GM12878 (cell line): ENCODE results near the gene PDE9A. TPM values are rescaled to one million over a fixed set of nuclear protein-coding genes. Genes with fewer than 3 reads are reported as not detected.

Source experiments
- ATAC-seq: fragments of 200-7000 bp; cut with Tn5 transposase; 3 replicates; pipeline ENCODE4 v1.9.1; 2020; ENCODE audit warnings: mild to moderate bottlenecking, moderate library complexity
- BruUV-seq: library from RNA; stranded (reverse); fragments of 400-500 nt; replicated peaks from 2 replicates; lab custom pipeline; 2021; lab: Mats Ljungman, UMichigan
- CTCF ChIA-PET: fragments of 300-600 bp; sonication (Branson Sonifier 250); formaldehyde crosslinking; extraction: SDS; loops from one replicate; lab custom pipeline; 2021; ENCODE audit warnings: inconsistent platforms; lab: Yijun Ruan, JAX
- POLR2A ChIA-PET: fragments of 350-600 bp; formaldehyde crosslinking; extraction: SDS; loops from one replicate; lab custom pipeline; 2021; ENCODE audit warnings: inconsistent platforms; lab: Charles Lee
- RAD21 ChIA-PET: fragments of 300-600 bp; sonication (Branson Sonifier 250); formaldehyde crosslinking; loops from one replicate; lab custom pipeline; 2023; ENCODE audit warnings: antibody characterized with exemption; ENCODE audit not compliant: unreplicated experiment; lab: Charles Lee
- SMC1A ChIA-PET: fragments of 300-600 bp; sonication (Branson Sonifier 250); formaldehyde crosslinking; loops from one replicate; lab custom pipeline; 2023; ENCODE audit not compliant: unreplicated experiment, uncharacterized antibody; lab: Charles Lee
- DNase-seq: peaks from one replicate; pipeline ENCODE4 v3.0.0-alpha.2; 2011; ENCODE audit warnings: low read depth, low spot score
- FAIRE-seq: peaks from 3 replicates; lab custom pipeline; 2011; peaks lifted over from hg19 to GRCh38; lab: Jason Lieb, UNC
- H2AFZ ChIP-seq: 2 replicates; pipeline ENCODE4 v1.6.0; 2011; ENCODE audit warnings: low read depth, low read length, control low read depth; ENCODE audit not compliant: control insufficient read depth
- H3K27ac ChIP-seq: 2 replicates; pipeline ENCODE4 v1.5.1; 2011; ENCODE audit warnings: control low read depth; ENCODE audit not compliant: control insufficient read depth, insufficient read depth
- H3K27me3 ChIP-seq, 2 experiments: replicated peaks in 1 of 2; 2 replicates each; pipeline versions ENCODE4 v1.6.0 to v1.6.1; 2011; ENCODE audit warnings: low read length in 1 of 2; ENCODE audit not compliant: control insufficient read depth in 2 of 2, insufficient read depth in 2 of 2
- H3K36me3 ChIP-seq, 2 experiments: 2 replicates each; pipeline ENCODE4 v1.5.1; 2011; ENCODE audit warnings: low read length in 1 of 2; ENCODE audit not compliant: control insufficient read depth in 2 of 2, insufficient read depth in 2 of 2
- H3K4me1 ChIP-seq: 2 replicates; pipeline ENCODE4 v1.6.1; 2011; ENCODE audit warnings: mild to moderate bottlenecking, low read length, moderate library complexity, mixed read lengths; ENCODE audit not compliant: control insufficient read depth, insufficient read depth
- H3K4me2 ChIP-seq: 2 replicates; pipeline ENCODE4 v1.6.0; 2011; ENCODE audit warnings: control low read depth; ENCODE audit not compliant: control insufficient read depth, insufficient read depth
- H3K4me3 ChIP-seq: fragments of 200-600 bp; sonication (generic); 2 replicates; pipeline ENCODE4 v1.5.1; 2016
- H3K79me2 ChIP-seq: 2 replicates; pipeline ENCODE4 v1.6.0; 2011; ENCODE audit warnings: low read length; ENCODE audit not compliant: control insufficient read depth, insufficient read depth
- H3K9ac ChIP-seq: 2 replicates; pipeline ENCODE4 v1.8.0; 2011; ENCODE audit warnings: low read length, control low read depth, mixed read lengths; ENCODE audit not compliant: control insufficient read depth, insufficient read depth
- H3K9me3 ChIP-seq: replicated peaks from 3 replicates; pipeline ENCODE4 v1.5.1; 2011; ENCODE audit warnings: mild to moderate bottlenecking, low read length; ENCODE audit not compliant: control insufficient read depth, insufficient read depth
- H4K20me1 ChIP-seq: 2 replicates; pipeline ENCODE4 v1.6.0; 2011; ENCODE audit not compliant: control insufficient read depth, insufficient read depth
- FOXK2 ChIP-seq: fragments of 450-650 bp; IDR thresholded peaks from 2 replicates; pipeline ENCODE4 v1.6.1; 2017; ENCODE audit warnings: mild to moderate bottlenecking, moderate library complexity
- MTA3 ChIP-seq: IDR thresholded peaks from 2 replicates; pipeline ENCODE4 v1.6.1; 2012; ENCODE audit warnings: low read length, inconsistent platforms, borderline replicate concordance
- POU2F2 ChIP-seq: IDR thresholded peaks from 3 replicates; pipeline ENCODE4 v1.6.1; 2011; ENCODE audit warnings: low read depth, mild to moderate bottlenecking, low read length, borderline replicate concordance
- RCOR1 ChIP-seq: conservative IDR thresholded peaks from 2 replicates; pipeline ENCODE4 v1.6.1; 2012; ENCODE audit warnings: low read depth, low read length, improper control_type of control experiment
- RELA ChIP-seq: fragments of 450-650 bp; IDR thresholded peaks from 2 replicates; pipeline ENCODE4 v1.8.0; 2014; ENCODE audit warnings: borderline replicate concordance; ENCODE audit not compliant: partially characterized antibody
- TCF12 ChIP-seq: IDR thresholded peaks from 2 replicates; pipeline ENCODE4 v1.6.1; 2011; ENCODE audit warnings: low read depth, mild to moderate bottlenecking, low read length
- WGBS: methylation state at CpG from one replicate; pipeline ENCODE4 v1.1.6; 2016; ENCODE audit warnings: low lambda C conversion rate; ENCODE audit not compliant: insufficient replicate concordance, insufficient coverage; ENCODE audit errors: missing lambda C conversion rate; 5-methylcytosine and 5-hydroxymethylcytosine counted together
- in situ Hi-C: fragments of 300-500 bp; cut with MboI; formaldehyde crosslinking; loops from 9 replicates; pipeline ENCODE4 v1.14.3; 2018; ENCODE audit warnings: mixed read lengths
- intact Hi-C: fragments of 100-400 bp; cut with micrococcal nuclease; formaldehyde crosslinking; loops from one replicate; pipeline ENCODE4 v1.14.2; 2022; ENCODE audit not compliant: unreplicated experiment
- polyA plus RNA-seq, 11 experiments: library from polyadenylated mRNA; depleted of rRNA in 4 of 11; unstranded in 6 of 11; stranded (reverse) in 5 of 11; fragments of >200 nt; fragmentation: Nextera tagmentation in 4 of 11; fragmentation: Illumina TruSeq in 1 of 11; extraction: Ambion mirVana in 4 of 11; extraction: Trizol in 1 of 11; gene quantifications; 1 replicate in 1 of 11; 2 replicates in 10 of 11; pipeline versions ENCODE4 v1.2.1 to v1.2.3, GENCODE V29; 2011 to 2016; ENCODE audit warnings: inconsistent platforms in 2 of 11, missing spikeins in 2 of 11, low read depth in 1 of 11
- total RNA-seq, 4 experiments: library from RNA; depleted of rRNA in 3 of 4; stranded (reverse); fragments of >200 nt in 3 of 4; fragmentation: Illumina TruSeq in 1 of 4; extraction: Trizol in 1 of 4; gene quantifications; 2 replicates each; pipeline versions ENCODE4 v1.2.1 to v1.2.3, GENCODE V29; 2013 to 2021
- TF ChIP-seq, protein P1 (sequence below): fragments of 450-650 bp; IDR thresholded peaks from 2 replicates; pipeline ENCODE4 v1.6.1; 2017; ENCODE audit warnings: borderline replicate concordance

The PDE9A gene
- total and polyA plus RNA-seq, 10 of the 15 experiments (the other 5 are each of a cell fraction or from before 2014, with no cell fraction given) = 0.08 to 0.45 (median 0.20) TPM; not detected in 1

DNA sequence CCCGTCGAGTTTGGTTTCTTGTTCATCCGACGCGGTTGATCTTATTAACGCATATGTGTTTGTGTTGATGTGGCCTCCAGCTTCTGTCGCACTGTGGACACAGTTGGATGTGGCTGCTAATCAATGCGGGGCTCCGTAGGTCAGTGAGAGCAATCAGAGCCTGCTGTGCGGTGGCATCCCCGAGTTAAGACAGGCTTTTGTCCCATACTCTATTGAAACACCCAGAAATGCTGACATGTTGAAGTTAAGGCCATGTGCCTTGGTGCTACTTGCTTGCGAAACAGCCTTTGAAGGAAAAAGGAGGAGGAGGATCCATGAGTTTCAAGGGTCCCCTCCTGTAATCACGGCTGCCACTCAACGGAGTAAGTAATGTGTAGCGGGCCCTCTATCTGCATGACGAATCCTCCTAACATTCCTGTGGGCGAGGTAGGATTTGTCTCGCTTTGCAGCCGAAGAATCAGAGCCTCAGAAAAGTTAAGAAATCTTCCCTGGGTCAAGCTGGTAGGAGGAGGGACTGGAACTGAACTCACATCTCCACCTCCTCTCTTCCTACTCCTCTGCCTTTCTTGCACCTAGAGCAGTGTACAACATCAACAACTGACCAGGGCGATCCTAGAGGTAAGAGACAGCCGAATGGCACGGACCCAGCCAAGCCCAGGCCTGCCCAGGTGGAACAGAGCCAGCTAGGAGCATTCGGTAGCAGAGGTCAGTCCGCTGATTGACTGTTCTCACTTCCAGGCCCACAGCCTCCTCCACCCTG is 19.5 kb downstream of the PDE9A start:
- TF ChIP-seq TCF12 (no peak), RCOR1 (no peak), FOXK2 (no peak), RELA (no peak), POU2F2 (no peak), MTA3 (no peak)
- TF ChIP-seq, protein P1, sequence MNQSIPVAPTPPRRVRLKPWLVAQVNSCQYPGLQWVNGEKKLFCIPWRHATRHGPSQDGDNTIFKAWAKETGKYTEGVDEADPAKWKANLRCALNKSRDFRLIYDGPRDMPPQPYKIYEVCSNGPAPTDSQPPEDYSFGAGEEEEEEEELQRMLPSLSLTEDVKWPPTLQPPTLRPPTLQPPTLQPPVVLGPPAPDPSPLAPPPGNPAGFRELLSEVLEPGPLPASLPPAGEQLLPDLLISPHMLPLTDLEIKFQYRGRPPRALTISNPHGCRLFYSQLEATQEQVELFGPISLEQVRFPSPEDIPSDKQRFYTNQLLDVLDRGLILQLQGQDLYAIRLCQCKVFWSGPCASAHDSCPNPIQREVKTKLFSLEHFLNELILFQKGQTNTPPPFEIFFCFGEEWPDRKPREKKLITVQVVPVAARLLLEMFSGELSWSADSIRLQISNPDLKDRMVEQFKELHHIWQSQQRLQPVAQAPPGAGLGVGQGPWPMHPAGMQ = no peak
- Histone ChIP-seq H3K9me3 (no peaks in the 10 kb centered on the region), H3K4me1 (no peaks in the 10 kb centered on the region), H2AFZ (no peak overlapping the region), H3K4me3 (no peak overlapping the region), H3K4me2 (no peak overlapping the region), H3K79me2 (no peaks in the 10 kb centered on the region), H4K20me1 (no peaks in the 10 kb centered on the region), H3K27ac (no peak overlapping the region), H3K36me3 (no peaks in the 10 kb centered on the region), H3K9ac (no peak overlapping the region), H3K27me3 (peaks cover 0 to 6% of the 10 kb centered on the region in 2 experiments; a peak in 2 of 4 replicates)
- RAD21 ChIA-PET = no interaction called here
- CTCF ChIA-PET = interaction anchor here (1.0 kb wide), 1 partner anchor 12 kb away, joined by 3 read pairs; no protein-coding TSS in a partner anchor
- intact Hi-C loops (no loop called here), in situ Hi-C loops (no loop called here)
- FAIRE-seq (no peak), ATAC-seq (no peak), DNase-seq (no peak)
- WGBS = 58% methylated on average over 24 of the region's 24 CpGs
- POLR2A ChIA-PET = no interaction called here
- SMC1A ChIA-PET = no interaction called here
- BruUV-seq = no TSS peak
